SIG-M5 (cell line): ENCODE results near the gene ENPP4.
"Not testable (repeated sequence)": the region's sequence is repeated elsewhere in the genome, so short reads cannot be mapped to it uniquely, and the experiment has no call there.

Experiments used
- DNase-seq: peaks from one replicate; lab custom pipeline; 2025; lab: John Stamatoyannopoulos, UW

Gene ENPP4

GRCh38 chr6:46131291-46131690 lies 1.5 kb downstream of the ENPP4 start:
- DNase-seq = not testable (repeated sequence)

DNA sequence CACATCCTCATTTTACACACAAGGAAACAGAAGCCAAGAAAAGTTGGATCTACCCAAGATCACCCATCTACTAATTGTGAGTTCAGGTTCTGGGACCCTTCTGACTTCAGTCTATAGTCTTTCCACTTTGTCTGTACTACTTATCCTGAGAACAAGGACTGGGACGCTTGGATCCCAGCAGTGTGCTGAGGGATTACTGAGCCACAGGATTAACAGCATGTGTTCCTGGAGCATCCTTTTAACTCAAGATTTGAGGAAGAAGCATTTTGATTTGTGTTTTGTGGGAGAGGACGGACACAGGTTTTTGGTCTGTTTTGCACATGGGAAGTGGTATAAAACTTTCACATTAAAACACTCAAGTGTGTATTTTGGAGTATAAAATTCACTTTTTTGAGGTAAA lies 4.4 kb downstream of the ENPP4 start:
- DNase-seq = no peak

- no peak for DNase-seq
These were observed 5.4 kb downstream of the ENPP4 start for GRCh38 chr6:46135176-46135575.

GRCh38 chr6:46136831-46137230 lies 7.0 kb downstream of the ENPP4 start:
- no peak for DNase-seq

DNA sequence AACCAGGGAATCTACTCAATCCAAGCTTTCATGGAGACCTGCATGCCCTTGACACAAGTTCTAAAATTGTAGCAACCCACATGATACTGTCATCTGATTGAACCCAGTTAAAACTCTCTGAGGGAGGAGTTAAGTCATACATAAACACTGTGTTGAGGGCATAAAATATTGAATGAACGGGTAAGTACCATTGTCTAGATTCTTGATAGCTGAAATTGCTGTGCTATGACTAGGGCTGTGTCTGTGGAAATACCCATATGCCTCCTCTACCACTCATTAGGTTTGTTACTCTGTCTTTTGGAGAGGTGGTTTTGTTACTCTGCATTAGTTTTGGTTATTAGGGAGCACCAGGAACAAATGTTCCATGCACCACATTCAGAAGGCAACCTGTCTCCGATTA lies 7.6 kb downstream of the ENPP4 start:
- DNase-seq = no peak

DNA sequence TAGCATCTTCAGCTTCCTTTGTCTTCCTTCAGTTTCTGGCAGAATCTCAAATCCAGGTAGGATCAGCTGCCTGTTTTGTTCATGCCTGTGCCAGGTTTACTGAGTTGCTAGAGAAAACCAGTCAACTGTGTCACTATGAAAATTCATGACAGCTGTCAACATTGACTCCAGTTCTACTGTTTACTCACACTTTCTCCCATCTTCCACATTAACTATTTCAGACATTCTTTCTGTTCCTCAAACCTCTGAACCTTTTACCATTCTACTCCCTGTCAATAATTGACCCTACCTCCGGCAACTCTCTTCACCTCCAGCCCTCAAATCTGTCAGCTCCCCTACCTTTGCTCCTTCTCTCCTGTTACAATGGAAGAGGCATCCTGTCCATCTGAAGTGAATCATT lies 8.5 kb downstream of the ENPP4 start:
- no peak for DNase-seq

DNA sequence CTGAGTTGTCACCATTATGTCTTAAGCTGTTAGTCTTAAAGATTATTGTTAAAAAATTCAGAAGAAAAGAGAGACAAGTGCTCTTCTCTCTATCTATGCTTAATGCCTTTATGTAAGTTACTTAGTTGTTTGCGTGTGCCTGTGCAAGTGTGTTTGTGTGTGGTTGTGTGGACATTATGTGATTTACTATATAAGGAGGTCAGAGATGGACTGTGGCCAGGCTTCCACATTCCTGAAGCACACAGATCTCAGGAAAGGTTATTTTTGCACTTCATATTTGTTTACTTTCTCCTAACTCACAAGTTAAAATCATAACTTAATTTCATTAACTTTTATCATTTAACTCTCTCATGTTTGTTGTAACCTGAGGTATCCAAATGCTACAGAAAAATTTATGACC lies 14.5 kb downstream of the ENPP4 start:
- no peak for DNase-seq

DNA sequence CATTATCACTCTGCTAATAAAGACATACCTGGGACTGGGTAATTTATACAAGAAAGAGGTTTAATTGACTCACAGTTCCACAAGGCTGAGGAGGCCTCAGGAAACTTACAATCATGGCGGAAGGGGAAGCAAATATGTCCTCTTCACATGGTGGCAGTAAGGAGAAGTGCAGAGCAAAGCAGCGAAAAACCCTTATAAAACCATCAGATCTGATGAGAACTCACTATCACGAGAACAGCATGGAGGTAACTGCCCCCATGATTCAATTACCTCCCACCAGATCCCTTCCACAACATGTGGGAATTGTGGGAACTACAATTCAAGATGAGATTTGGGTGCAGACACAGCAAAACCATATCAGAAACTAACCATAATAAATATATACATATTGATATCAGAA lies 19.3 kb downstream of the ENPP4 start:
- DNase-seq = not testable (repeated sequence)

GRCh38 chr6:46156701-46157100 lies 26.9 kb downstream of the ENPP4 start:
- DNase-seq = no peak

GRCh38 chr6:46159229-46159628 lies 29.4 kb downstream of the ENPP4 start:
- no peak for DNase-seq

DNA sequence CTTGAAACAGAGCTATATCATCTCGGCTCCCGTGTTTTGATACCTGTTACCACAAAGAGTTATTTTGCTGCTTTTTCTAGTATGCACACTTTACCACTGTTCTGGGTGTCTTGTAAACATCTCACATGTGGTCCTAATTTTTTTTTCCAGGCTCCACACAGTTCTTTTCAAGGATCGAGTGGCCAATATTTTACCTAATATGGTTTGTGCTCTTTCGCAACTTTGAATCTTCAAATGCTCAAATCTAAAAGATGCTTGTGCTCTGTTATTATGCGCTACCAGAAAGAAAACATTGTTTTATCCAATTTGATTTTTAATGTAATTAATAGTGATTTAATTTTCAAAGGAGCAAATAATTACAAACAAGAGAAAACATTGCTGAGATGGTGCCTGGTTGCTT lies 30.3 kb downstream of the ENPP4 start:
- no peak for DNase-seq

- DNase-seq = no peak
These were observed 40.8 kb downstream of the ENPP4 start, which contains the start of gene ENPP5 for GRCh38 chr6:46170357-46171289. TSS of gene ENPP5 (minus strand) at chr6:46170980. CDS start at chr6:46168262, 2,718 bp downstream.

- no peak for DNase-seq
These were observed 42.4 kb downstream of the ENPP4 start for GRCh38 chr6:46172176-46172575.

DNA sequence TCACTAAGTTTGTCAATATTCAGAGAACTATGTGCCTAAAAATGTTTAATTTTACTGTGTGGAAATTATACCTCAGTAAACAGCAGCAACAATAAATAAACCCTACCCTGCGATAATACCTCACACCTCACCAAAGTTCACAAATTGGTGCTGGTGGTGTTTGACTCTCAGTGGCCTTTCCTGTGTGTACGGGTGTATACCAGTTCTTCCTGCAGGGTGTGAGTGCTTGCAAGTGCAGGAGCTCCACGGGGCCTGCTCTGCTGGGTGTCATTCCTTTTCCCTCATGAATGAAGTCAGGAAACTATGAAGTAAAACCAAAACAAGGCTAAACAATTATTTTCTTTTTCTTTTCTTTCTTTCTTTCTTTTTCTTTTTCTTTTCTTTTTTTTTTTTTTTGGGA lies 45.1 kb downstream of the ENPP4 start:
- no peak for DNase-seq

DNA sequence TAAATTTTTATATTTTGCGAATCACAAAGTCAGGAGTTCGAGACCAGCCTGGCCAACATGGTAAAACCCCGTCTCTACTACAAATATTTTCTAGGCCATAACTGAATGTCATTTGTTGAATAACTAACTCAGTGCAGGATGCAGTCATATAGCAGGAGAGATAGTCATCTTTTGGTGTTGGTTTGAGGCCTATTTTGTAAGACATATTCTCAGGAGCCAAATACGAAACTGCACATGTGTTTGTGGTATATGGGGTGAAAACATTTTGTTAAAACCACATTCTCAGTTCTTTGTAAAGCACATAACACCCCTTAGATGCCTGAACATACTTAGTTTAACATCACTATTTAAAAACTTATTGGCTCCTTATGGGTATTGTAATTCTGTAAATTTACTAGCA lies 45.7 kb downstream of the ENPP4 start:
- DNase-seq = no peak

- DNase-seq = no peak
These were observed 46.2 kb downstream of the ENPP4 start for GRCh38 chr6:46175976-46176375.

DNA sequence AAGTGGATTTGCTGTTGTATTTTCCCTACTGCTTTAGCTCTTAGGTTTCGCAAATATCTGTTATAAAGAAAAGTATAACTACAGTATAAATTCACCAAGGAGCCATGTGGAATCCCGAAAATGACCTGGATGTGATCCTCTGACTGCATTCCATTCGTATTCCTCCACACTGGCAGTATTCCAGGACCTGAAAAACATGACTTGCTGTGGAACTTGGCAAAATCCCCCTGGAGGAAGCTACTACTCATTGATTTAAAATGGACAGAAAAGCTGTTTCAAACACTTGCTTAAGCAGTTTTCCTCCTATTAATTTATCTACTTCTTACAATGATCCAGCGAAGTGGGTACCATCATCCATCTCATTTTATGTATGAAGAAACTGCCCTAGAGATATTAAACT lies 54.3 kb downstream of the ENPP4 start:
- DNase-seq = no peak

DNA sequence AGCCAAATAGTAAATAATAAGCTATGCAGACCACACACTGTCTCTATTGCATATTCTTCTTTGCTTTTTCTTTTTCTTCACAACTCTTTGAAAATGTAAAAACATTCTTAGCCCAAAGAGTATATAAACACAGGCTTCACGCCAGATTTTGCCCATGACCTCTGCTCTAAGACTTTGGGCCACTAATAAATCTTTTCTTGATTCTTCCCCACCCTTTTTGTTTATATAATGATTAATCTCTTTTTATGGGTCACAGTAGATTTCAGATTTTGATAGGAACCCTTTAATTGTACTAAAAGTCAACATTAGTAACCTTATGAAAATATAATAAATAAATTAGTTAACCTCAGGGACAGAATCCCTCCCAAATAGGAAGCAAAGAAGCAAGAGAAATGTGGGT lies 56.8 kb downstream of the ENPP4 start:
- DNase-seq = no peak

DNA sequence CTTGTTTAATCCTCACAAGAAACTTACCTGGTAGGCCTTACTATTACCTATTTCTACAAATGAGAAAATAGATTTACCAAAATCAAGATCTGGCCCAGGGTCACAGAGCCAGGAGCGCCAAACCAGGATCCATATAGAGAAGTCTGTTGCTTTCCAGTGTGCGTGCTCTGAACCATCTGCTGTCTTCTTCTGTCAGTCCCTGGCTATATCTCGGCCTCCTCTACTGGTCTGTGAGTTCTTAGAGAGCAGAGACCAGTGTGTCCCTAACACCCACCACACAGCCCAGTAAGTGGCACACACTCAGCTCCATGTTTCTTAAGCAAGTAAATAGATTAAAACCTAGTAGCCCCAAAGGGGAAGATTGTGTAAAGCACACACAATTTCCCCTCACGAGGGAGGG lies 59.9 kb downstream of the ENPP4 start:
- no peak for DNase-seq

DNA sequence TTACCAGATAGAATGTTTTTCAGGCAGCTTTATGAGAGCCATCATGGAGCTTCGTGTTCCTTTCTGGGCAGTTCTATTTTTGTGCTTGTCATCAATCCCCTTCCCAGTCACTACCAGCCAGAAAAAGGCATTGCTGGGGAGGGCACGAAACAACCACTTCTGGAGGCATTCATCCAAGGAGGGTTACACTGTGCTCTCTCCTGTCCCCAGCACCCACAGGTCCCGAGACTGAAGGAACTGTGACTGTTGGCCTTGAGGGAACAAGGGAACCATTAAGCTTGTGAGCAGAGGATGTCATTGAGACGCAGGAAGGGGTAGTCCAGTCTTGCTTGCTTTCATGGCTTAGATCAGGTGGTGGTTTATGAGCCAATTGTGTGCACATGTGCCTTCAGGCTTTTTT lies 61.1 kb downstream of the ENPP4 start:
- DNase-seq = no peak

GRCh38 chr6:46191961-46192360 lies 62.2 kb downstream of the ENPP4 start:
- DNase-seq = no peak
